Middle frontal gyrus (tissue), 1 donor: ENCODE results near the gene INMT.
A peak's percentile ranks its signal among the peaks of the same experiment; 100 is the strongest.

ENCODE experiments used
- DNase-seq: peaks from one replicate; pipeline ENCODE4 v3.0.0-alpha.2; 2015; ENCODE audit warnings: low spot score; ENCODE audit errors: extremely low spot score

INMT gene

DNA sequence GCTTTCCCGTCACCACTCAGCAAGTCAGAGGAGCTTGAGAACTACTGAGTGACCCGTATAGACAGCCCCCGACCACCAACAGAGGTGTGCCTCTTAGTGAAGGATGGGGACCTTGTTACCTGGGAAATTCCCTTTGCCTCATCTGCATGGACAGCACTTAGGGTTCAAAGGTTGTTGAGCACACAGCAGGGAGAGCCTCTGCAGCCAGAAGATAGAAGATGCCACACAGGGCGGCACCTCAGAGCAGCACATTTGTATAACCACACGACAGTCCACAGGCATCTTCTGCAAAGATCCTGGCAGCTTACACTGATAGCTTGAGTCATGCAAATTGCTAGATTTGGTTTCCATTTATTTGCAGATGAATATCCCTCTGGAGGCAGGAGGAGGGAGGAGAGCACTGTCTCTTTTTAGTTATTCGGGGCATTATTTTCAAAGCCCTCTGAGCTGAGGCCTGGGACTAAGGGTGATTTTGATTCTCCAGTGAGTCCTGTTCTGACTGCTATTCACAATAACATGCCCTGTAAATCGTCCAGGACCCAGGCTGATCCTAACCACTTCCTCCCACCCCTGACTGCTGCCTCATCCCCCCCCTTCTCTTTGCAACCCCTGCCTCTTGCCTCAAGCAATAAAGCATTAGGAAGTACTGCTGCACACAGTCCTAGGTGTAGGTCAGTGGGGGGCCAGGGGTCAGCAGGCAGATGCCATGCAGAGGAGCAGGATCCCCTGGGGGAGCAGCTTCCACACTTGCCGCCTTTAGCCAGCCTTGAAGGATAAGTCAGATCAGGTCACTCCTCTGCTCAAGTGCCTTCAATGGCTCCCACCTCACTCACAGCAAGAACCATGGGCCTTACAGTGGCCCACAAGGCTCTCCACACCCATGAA, 24.6 kb upstream of the INMT start:
- no peak for DNase-seq

DNA sequence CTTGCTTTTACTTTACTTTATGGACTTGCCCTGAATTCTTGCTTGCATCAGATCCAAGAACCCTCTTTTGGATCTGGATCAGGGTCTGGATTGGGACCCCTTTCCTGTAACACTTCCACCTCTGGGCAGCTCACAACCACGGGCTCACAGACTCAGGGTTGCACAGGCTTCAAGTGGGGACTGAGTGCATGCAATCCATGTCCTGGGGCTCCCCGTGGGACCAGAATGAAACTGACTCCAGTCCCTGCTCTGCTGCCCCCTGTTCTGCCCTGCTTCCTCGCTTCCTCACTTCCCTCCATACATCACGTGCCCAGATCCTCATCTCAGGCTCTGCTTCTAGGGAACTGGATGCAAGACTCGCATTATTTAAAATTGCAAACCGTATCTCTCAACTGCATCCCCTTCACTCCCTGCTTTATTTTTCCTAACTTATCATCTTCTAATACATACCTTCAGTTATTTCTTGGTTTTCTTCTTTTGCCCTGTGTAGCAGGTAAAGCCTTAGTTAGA, 23.3 kb upstream of the INMT start:
- DNase-seq, result no peak

- DNase-seq, result no peak
Measured at GRCh38 chr7:30729642-30730041, 22.3 kb upstream of the INMT start.

- DNase-seq, result no peak
Measured at GRCh38 chr7:30730097-30730496, 21.8 kb upstream of the INMT start.

DNA sequence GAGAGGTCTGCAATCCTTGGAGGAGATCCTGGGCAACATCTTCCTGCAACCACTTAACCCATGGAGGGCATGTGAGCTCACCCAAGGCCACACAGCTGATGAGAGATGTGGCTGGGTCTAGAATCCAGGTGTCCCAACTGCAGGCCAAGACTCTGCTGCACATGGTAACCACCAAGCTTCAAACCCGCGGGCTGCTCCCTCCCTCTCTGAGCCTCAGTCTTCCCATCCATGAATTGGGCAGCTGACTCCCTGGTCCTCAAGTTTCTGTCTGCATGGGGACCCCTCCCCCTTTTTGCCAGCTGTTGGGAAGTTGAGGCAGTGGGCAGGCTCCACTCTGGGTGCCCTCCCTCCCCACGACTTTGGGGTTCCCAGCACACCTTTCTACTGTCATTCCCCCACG, 20.9 kb upstream of the INMT start:
- DNase-seq, result no peak

GRCh38 chr7:30731581-30731980, 20.4 kb upstream of the INMT start:
- no peak for DNase-seq

DNA sequence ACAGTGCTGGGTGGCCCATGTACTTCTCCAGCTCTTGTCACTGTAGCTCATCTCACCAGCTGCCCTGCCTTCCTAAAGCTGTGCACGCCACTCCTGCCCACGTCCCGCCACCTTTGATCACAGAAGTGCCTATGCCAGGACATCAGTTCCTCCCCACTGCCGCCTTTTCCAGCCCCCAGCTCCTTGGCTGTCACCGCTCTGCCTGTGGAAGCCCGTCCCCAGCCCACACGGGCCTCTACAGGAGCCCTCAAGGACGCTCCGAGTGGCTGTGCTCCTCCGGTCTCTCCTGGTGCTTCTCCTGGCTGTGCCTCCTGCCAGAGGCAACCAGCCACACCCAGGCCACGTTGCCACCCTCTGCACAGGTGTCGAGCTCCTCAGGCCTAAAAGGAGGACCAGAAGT, 19.3 kb upstream of the INMT start:
- no peak for DNase-seq

DNA sequence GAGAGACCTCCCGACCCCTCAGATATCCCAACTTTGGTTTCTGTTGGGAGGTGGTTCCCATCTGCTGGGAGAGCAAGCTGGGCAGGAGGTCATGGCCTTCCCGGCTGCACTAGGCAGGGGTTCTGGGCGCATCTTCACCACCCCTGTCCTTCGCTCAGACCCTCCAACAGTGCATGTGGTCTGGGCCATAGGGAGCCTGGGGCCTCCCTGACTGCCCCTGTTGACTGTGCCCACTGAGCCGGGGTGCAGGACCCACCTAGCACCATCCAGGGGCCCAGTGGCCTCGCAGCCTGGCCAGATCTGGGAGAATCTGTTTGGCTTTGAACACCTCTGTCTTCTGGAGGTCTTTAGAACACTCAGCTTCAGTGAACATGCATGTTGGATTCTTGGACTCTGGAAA, 18.7 kb upstream of the INMT start:
- DNase-seq, result no peak

- no peak for DNase-seq
Measured at GRCh38 chr7:30733691-30734090, 18.2 kb upstream of the INMT start.

GRCh38 chr7:30734497-30734896, 17.4 kb upstream of the INMT start:
- DNase-seq, result no peak

GRCh38 chr7:30735631-30736030, 16.3 kb upstream of the INMT start:
- DNase-seq, result no peak

- DNase-seq, result no peak
Measured at GRCh38 chr7:30736291-30736690, 15.6 kb upstream of the INMT start.

DNA sequence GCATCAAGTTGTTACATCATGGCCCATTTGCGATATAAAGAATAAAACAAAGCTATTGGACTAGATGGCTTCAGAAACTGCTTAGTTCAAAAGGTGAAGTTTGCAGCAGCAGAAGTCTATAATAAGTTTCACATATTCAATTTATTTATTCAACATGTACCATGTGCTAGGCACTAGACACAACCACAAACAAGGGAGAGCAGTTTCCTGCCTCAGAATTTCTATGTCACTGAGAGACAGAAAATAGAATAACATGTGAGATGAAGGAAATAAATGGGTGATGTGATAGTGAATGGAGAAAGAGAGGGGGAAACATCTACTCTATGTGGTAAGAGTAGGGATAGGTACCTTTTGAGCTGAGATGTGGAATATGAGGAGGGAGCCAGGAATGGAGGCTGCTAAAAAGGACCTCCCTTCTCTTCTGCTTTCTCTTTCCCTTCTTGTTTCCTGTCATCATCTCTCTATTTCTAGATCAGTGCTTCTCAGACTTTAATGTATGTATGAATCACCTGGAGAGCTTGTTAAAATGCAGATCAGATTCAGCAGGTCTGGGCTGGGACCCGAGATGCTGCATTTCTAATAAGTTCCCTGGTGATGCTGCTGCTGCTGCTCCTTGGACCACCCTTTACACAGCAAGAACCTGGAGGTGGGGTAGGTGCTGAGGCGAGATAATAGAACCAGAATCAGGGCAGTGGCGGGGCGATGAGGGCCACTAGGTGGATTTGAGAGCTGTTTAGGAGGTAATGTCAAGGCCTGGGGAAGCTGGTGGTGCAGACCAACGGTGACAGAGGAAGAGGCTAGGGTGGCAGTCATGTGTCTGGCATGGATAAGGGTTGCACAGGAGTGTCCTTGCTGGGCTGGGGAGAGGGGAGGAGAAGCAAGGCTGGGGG, 13.7 kb upstream of the INMT start:
- DNase-seq, result no peak

DNA sequence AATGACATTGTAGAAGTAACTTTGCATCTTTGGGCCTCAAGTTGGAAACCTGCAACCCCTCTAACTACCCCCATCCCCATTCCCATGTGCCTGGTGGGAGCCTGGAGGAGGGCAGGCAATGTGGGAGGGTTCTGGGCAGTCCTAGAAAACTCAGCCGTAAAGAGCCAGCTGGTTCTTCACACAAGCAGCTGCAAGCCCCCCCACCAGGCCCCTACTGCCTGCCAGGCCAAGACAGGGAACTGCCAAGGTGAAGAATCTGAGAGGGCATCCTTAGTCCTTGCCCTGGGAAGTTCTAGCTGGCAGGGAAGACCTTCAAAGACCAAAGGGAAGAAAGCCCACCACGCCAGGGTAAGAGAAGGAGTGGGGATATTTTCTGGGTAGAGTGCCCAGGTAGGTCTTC, 12.2 kb upstream of the INMT start:
- no peak for DNase-seq

DNA sequence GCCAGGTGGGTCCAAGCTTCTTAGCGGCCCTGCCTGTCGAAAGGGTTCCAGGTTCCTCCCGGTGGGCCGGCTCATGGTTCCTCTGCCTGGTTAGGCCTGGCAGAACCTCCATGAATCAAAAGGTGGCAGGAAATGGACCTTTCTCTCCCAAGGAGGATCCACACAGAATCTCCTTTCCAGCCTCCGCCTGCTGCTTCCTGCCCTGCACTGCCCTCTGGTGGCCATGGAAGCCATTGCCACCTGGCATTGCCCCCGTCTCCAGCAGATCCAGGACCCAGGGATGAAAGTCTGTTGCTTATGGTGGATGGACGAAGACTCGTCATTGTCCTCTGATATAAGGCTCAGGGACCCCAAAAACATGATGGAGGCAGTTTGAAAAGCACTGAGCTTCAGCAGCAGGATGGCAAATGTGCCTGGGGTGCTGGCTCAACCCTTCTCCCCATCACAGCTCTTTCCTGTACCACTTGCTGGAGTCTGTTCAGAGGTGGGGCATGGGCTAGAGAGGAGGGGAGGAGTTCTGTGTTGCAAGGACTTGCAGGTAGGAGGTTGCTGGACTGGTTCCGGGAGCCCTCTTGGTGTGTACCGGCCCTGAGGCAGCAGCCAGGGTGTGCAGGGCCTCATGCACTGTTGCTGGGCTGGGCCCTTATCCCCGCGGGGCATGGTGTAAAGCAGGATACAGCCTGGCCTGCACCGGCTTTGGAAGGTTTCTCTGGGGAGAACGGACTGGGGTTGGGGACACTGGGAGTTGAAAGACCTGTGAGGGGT, 11.3 kb upstream of the INMT start:
- DNase-seq, result peak; percentile 61

DNA sequence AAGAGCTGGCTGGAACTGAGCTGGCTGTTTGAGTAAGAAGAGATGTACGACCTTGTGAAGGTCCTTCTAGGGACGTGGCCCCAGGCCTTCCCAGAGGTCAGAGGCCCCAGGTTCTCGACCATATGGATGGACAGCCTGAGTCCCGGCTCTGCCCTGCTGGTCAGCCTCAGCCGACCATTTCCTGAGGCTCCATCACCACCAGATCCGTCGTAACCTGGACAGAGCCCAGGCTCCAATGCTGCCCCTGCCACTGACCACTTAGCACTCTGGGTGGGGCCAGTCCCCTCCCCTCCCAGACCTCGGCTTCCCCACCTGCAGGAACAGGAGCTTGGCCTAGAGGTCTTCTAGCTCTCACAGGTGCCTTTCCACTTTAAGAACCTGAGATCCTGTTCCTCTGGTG, 10.6 kb upstream of the INMT start:
- no peak for DNase-seq

- DNase-seq, result no peak
Measured at GRCh38 chr7:30743371-30744074, 8.4 kb upstream of the INMT start.

GRCh38 chr7:30744075-30744417, 7.9 kb upstream of the INMT start:
- no peak for DNase-seq

DNA sequence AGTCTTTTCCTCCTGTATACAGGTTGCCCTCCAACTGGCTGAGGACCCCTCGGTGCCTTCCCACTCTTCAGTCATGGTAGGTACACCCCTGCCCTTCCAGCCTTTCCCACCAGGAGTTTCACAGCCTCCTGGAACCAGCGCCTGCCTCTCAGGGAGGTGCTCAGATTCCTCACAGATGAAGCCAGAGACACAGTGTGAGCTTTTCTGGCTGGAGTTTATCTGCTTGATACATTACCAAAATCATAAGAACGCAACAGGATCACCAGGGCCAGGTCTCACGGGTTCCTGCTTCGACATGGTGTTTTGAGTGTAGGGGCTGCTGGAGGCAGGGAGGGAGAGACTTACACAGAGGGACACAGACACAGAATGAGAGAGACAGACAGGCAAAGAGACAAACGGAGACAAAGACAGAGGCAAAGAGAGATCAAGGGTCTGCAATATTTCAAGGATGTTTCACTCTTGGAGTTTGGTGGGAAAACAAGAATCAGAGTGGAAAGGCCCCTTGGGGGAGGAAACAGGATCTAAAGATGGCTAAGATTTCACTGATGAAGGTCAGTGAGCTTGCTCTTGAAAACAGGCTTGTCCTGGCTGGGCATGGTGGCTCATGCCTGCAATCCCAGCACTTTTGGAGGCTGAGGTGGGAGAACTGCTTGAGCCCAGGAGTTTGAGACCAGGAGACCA, 6.5 kb upstream of the INMT start:
- no peak for DNase-seq

DNA sequence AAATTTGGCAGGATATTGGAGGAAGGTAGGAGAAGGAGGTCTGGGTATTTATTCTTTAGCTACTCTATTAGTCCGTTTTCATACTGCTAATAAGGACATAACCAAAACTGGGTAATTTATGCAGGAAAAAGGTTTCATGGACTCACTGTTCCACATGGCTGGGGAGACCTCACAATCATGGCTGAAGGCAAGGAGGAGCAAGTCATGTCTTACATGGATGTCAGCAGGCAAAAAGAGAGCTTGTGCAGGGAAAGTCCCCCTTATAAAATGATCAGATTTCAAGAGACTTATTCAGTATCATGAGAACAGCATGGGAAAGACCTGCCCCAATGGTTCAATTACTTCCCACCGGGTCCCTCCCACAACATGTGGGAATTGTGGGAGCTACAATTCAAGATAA, 1.9 kb upstream of the INMT start:
- DNase-seq, result no peak
